CD4-positive, alpha-beta T cell (primary cell): ENCODE results near the gene UTP18. TPM values are rescaled to one million over a fixed set of nuclear protein-coding genes. Genes with fewer than 3 reads are reported as not detected.

Experiments
- ATAC-seq: fragments of 200-7000 bp; cut with Tn5 transposase; one replicate; pipeline ENCODE4 v1.10.0; 2022; ENCODE audit warnings: mild to moderate bottlenecking; ENCODE audit not compliant: poor library complexity
- CTCF ChIA-PET: fragments of 350-600 bp; sonication (Branson Sonifier 250); formaldehyde crosslinking; loops from one replicate; lab custom pipeline; 2021; ENCODE audit warnings: antibody characterized with exemption, inconsistent platforms; lab: Charles Lee
- POLR2A ChIA-PET: fragments of 350-600 bp; sonication (Branson Sonifier 250); formaldehyde crosslinking; loops from one replicate; lab custom pipeline; 2021; ENCODE audit warnings: antibody characterized with exemption, inconsistent platforms; lab: Charles Lee
- DNase-seq, 14 experiments: peaks; one replicate each; pipeline ENCODE4 v3.0.0-alpha.2; 2013 to 2020; ENCODE audit warnings: mixed read lengths in 2 of 14
- H3K27ac ChIP-seq, 2 donors: one replicate each; pipeline versions ENCODE4 v1.5.1 to v1.7.0; 2013; ENCODE audit warnings: low read length in 2 of 2, low read depth in 1 of 2, mild to moderate bottlenecking in 1 of 2
- H3K27me3 ChIP-seq, 2 experiments: 1 replicate in 1 of 2; 2 replicates in 1 of 2; pipeline versions ENCODE4 v1.6.1 to v1.7.0; 2013; ENCODE audit warnings: low read length in 2 of 2, control low read depth in 1 of 2, mild to moderate bottlenecking in 1 of 2, moderate library complexity in 1 of 2; ENCODE audit not compliant: insufficient read depth in 2 of 2, control insufficient read depth in 1 of 2
- H3K36me3 ChIP-seq: one replicate; pipeline ENCODE4 v1.6.1; 2013; ENCODE audit warnings: low read length, control low read depth; ENCODE audit not compliant: insufficient read depth
- H3K4me1 ChIP-seq: one replicate; pipeline ENCODE4 v1.6.1; 2013; ENCODE audit warnings: low read length, control low read depth; ENCODE audit not compliant: insufficient read depth
- H3K4me3 ChIP-seq: one replicate; pipeline ENCODE4 v1.5.1; 2013; ENCODE audit warnings: mild to moderate bottlenecking, low read length, moderate library complexity
- H3K9me3 ChIP-seq, 2 experiments: 1 replicate in 1 of 2; 2 replicates in 1 of 2; pipeline versions ENCODE4 v1.6.1 to v1.7.0; 2013; ENCODE audit warnings: low read length in 2 of 2, mild to moderate bottlenecking in 2 of 2, control low read depth in 1 of 2, moderate library complexity in 1 of 2; ENCODE audit not compliant: control insufficient read depth in 1 of 2, insufficient read depth in 1 of 2
- H3K27ac Mint-ChIP-seq: one replicate; pipeline ENCODE4 v1.8.0; 2020; ENCODE audit warnings: mixed read lengths
- H3K27me3 Mint-ChIP-seq: one replicate; pipeline ENCODE4 v1.8.0; 2021; ENCODE audit warnings: mixed read lengths
- H3K36me3 Mint-ChIP-seq: one replicate; pipeline ENCODE4 v1.8.0; 2021; ENCODE audit warnings: low read depth, mixed read lengths
- H3K4me1 Mint-ChIP-seq: one replicate; pipeline ENCODE4 v1.8.0; 2021; ENCODE audit warnings: low read depth, mixed read lengths
- H3K4me3 Mint-ChIP-seq: one replicate; pipeline ENCODE4 v1.8.0; 2020; ENCODE audit warnings: mild to moderate bottlenecking, mixed read lengths
- H3K9me3 Mint-ChIP-seq: one replicate; pipeline ENCODE4 v1.8.0; 2020; ENCODE audit warnings: mixed read lengths
- CTCF ChIP-seq: fragments of 200-600 bp; IDR thresholded peaks from one replicate; pipeline ENCODE4 v1.8.0; 2022; ENCODE audit warnings: antibody characterized with exemption, mild to moderate bottlenecking
- intact Hi-C, 2 experiments: fragments of 100-400 bp; cut with DNase I in 1 of 2; cut with micrococcal nuclease in 1 of 2; formaldehyde crosslinking; loops; one replicate each; pipeline versions ENCODE4 v1.15.1 to v1.9.0; 2023 to 2025; cut with DNase I, micrococcal nuclease
- total RNA-seq, 174 experiments: library from RNA in 2 of 174; stranded (reverse) in 2 of 174; gene quantifications; one replicate each; pipeline ENCODE4 v1.2.3 and lab custom pipeline; 2021 to 2026

The UTP18 gene
- total RNA-seq, 2 experiments from 2014 or later, result 48.5 to 49.8 TPM

- no peak overlapping the region for H3K4me3 ChIP-seq
- Mint-ChIP-seq H3K9me3 (no peaks in the 10 kb centered on the region), H3K4me3 (no peak overlapping the region), H3K4me1 (peaks cover 26% of the 10 kb centered on the region), H3K27me3 (no peaks in the 10 kb centered on the region), H3K36me3 (peaks cover 55% of the 10 kb centered on the region), H3K27ac (no peak overlapping the region)
- peaks cover 3% of the 10 kb centered on the region for H3K4me1 ChIP-seq
- TF ChIP-seq CTCF, result no peak
- H3K36me3 ChIP-seq, result peaks cover 23% of the 10 kb centered on the region
- intact Hi-C loops, result loop anchor here in 1 of 2 experiments (10.0 kb wide), 1 partner anchor 386 kb away; the partner anchor contains the start of gene TOB1
- no peaks in the 10 kb centered on the region for H3K27me3 ChIP-seq
- no peak for DNase-seq
- no peaks in the 10 kb centered on the region for H3K9me3 ChIP-seq
- no peak for ATAC-seq
- CTCF ChIA-PET, result no interaction called here
- no peak overlapping the region for H3K27ac ChIP-seq
- POLR2A ChIA-PET, result interaction anchor here (1.1 kb wide), 1 partner anchor 9 kb away, joined by 4 read pairs; the partner anchor contains the start of gene MBTD1
These were observed 10.0 kb upstream of the UTP18 start for GRCh38 chr17:51250314-51250840.

GRCh38 chr17:51251010-51251409 lies 9.3 kb upstream of the UTP18 start:
- H3K27me3 ChIP-seq, result no peaks in the 10 kb centered on the region
- no peak overlapping the region for H3K27ac ChIP-seq
- H3K27ac Mint-ChIP-seq, result no peak overlapping the region
- H3K36me3 ChIP-seq, result peaks cover 28% of the 10 kb centered on the region
- intact Hi-C loops, result loop anchor here in 1 of 2 experiments (10.0 kb wide), 1 partner anchor 386 kb away; the partner anchor contains the start of gene TOB1
- ATAC-seq (no peak), DNase-seq (no peak)
- POLR2A ChIA-PET, result interaction anchor here (0.7 to 1.1 kb wide), 2 partner anchors 8 to 98 kb away, joined by 3 to 4 read pairs; partner anchors contain the start of gene MBTD1
- no peak overlapping the region for H3K4me3 Mint-ChIP-seq
- no peak for TF ChIP-seq CTCF
- no peak overlapping the region for H3K4me3 ChIP-seq
- peaks cover 31% of the 10 kb centered on the region for H3K4me1 Mint-ChIP-seq
- CTCF ChIA-PET, result no interaction called here
- peaks cover 59% of the 10 kb centered on the region for H3K36me3 Mint-ChIP-seq
- no peaks in the 10 kb centered on the region for H3K9me3 ChIP-seq
- H3K27me3 Mint-ChIP-seq, result no peaks in the 10 kb centered on the region
- peaks cover 3% of the 10 kb centered on the region for H3K4me1 ChIP-seq
- no peaks in the 10 kb centered on the region for H3K9me3 Mint-ChIP-seq

- peaks cover 42% of the 10 kb centered on the region for H3K36me3 ChIP-seq
- H3K4me3 Mint-ChIP-seq, result peak overlapping the region; percentile 61
- no peak for ATAC-seq
- peaks cover 69% of the 10 kb centered on the region for H3K4me1 Mint-ChIP-seq
- DNase-seq, result no peak
- H3K27ac Mint-ChIP-seq, result no peak overlapping the region
- TF ChIP-seq CTCF, result no peak
- intact Hi-C loops, result loop anchor here in 1 of 2 experiments (5.0 to 10.0 kb wide), 3 partner anchors 88 to 391 kb away; partner anchors contain the start of genes NME2 and TOB1
- no peaks in the 10 kb centered on the region for H3K9me3 Mint-ChIP-seq
- H3K27ac ChIP-seq, result no peak overlapping the region
- H3K9me3 ChIP-seq, result no peaks in the 10 kb centered on the region
- no peak overlapping the region for H3K4me3 ChIP-seq
- H3K27me3 ChIP-seq, result no peaks in the 10 kb centered on the region
- ChIA-PET POLR2A (no interaction called here), CTCF (no interaction called here)
- H3K36me3 Mint-ChIP-seq, result peaks cover 89% of the 10 kb centered on the region
- no peaks in the 10 kb centered on the region for H3K27me3 Mint-ChIP-seq
- H3K4me1 ChIP-seq, result peaks cover 19% of the 10 kb centered on the region
These were observed 4.7 kb upstream of the UTP18 start for GRCh38 chr17:51255673-51256072.
